Posterior cingulate gyrus (tissue), 11 donors: ENCODE data around the gene ARIH1.
A peak's percentile ranks its signal among the peaks of the same experiment; 100 is the strongest.
"Not testable (repeated sequence)": the region's sequence is repeated elsewhere in the genome, so short reads cannot be mapped to it uniquely, and the experiment has no call there.

ENCODE experiments used
- DNase-seq, 10 donors: peaks; one replicate each; pipeline versions ENCODE4 v3.0.0 to v3.0.0-alpha.2; 2020 to 2021; ENCODE audit warnings: mixed read lengths in 3 of 10
- intact Hi-C: fragments of 100-400 bp; cut with DNase I; formaldehyde crosslinking; loops from one replicate; pipeline ENCODE4 v1.15.1; 2023

The ARIH1 gene, protein sequence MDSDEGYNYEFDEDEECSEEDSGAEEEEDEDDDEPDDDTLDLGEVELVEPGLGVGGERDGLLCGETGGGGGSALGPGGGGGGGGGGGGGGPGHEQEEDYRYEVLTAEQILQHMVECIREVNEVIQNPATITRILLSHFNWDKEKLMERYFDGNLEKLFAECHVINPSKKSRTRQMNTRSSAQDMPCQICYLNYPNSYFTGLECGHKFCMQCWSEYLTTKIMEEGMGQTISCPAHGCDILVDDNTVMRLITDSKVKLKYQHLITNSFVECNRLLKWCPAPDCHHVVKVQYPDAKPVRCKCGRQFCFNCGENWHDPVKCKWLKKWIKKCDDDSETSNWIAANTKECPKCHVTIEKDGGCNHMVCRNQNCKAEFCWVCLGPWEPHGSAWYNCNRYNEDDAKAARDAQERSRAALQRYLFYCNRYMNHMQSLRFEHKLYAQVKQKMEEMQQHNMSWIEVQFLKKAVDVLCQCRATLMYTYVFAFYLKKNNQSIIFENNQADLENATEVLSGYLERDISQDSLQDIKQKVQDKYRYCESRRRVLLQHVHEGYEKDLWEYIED

DNA sequence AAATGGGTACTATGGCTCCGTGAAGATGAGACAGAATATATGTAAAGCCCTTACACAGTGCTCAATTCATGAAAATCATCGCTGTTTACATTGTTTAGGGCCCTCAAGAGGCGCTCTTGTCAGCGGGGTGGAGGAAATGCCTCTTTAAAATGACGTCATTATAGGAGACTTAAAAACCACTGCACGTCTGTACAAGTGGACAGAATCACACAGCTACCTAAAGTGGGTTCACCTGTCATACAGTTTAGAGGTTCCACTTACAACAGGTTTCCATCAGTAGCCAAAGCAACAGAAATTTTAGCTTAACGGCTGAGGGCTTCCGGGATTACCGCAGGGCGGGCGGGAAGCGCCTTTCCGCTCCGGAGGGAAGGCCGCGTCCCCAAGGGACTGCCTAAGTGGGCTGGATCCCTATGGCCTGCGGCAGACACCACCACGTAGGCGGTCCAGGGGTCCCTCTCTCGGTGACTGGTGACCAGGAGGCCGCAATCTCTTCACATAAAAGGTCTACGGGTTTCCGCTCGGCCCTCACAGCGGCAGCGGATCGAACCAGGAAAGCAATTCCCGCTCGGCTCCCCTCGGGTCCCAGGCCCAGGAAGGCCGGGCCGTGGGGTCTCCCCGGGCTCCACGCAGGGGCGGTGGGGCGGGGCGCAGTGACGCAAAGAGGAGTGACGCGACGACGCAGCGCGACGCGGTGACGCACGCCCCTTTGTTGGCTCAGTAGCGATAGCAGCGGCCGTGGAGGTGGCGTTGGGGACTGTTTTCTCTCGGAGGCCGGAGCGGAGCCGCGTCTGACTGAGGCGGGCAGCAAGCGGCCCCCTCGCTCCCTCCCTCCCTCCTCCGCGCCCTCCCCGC lies at the start of gene ARIH1:
ARIH1 (plus strand) TSS at position 717 of the 852 bp plus-strand sequence. CDS start 310 bp downstream, outside the sequence.
- intact Hi-C loops: loop anchor here (2.0 to 10.0 kb wide), 2 partner anchors 99 to 111 kb away; no protein-coding TSS in a partner anchor
- peak; percentile 97 to 100 (median 98) for DNase-seq

DNA sequence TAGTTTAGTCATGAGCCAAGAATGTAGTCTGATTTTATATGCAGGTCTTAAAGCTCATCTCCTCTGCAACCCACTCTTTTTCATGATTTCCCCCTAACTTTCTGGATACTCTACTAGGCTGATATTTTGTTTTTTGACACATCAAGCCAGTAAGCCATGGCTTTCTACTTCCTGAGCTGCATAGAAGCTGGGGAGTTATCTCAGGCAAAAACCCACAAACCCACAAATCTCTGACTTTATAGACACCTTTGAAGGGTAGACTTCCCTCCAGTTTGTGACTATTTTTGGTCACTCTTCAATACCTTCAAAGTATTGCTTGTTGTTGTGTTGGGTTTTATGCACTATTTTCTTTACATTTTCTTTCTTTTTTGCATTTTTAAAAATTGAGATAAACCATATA lies 47.4 kb upstream of the ARIH1 start:
- no peak for DNase-seq

DNA sequence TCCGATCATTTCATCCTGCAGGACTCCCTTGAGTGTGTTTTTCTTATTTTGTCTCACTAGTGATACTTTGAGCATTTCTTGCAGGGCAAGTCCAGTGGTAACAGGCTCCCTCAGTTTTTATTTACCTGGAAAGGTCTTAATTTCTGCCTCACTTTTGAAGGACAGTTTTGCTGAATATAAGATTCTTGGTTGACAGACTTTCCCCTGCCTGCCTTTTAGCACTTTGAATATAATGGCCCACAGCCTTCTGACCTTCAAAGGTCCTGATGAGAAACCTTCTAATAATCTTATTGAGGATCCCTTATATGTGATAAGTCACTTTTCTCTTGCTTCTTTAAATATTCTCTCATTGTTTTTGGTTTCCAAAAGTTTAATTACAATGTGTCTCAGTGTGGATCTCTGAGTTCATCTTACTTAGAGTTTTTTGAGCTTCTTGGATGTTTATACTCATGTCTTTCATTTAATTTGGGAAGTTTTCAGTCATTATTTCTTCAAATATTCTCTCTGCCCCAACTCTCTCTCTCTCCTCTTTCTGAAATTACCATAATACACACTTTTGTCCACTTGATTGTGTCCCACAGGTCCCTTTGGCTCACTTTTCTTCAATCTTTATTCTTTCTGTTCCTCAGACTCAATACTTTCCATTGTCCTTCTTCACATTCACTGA lies 36.3 kb upstream of the ARIH1 start:
- intact Hi-C loops: no loop called here
- DNase-seq: no peak

More for the DNA sequence above, 47.4 kb upstream of the ARIH1 start:
- intact Hi-C loops: no loop called here

DNA sequence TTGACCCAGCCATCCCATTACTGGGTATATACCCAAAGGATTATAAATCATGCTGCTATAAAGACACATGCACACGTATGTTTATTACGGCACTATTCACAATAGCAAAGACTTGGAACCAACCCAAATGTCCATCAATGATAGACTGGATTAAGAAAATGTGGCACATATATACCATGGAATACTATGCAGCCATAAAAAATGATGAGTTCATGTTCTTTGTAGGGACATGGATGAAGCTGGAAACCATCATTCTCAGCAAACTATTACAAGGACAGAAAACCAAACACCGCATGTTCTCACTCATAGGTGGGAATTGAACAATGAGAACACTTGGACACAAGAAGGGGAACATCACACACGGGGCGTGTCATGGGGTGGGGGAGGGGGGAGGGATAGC lies 31.3 kb upstream of the ARIH1 start:
- DNase-seq, intact Hi-C loops: not testable (repeated sequence)

DNA sequence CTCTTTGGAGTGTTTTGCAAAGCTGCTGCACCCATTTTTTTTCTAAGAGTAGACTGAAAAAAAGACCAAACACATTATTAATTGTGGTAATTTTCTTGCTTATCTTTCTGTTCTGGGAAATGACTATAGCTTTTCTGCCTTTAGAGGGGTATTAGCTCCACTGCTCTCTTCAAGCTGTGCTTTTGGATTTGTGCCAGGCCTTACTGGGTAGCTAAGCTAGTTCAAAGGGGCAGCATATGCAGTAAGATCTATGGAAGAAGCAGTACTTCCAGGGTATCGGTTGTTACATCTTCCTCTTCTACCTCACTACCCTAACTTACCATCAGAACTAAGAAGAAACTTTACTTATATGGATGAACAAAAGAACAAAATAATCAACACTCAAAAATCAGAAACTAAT lies 28.7 kb upstream of the ARIH1 start:
- intact Hi-C loops: no loop called here
- DNase-seq: no peak

DNA sequence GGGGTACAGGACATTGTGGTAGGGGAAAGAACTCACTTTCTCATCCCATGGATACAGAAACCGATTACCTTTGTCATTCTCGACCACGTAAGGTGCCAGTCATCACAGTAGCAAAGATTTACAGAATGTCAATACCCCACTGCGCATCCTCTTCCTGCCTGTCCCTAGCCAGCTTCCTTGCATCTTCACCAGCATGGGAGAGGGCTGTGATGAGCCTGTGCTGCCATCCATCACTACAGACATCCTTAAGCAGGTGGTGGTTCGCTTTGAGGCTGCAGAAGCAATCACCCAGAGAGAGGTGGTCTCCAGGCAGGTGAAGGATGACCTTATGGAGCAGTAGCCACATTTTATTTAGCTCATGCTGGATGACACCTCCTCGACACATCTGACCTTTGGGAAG lies 23.3 kb upstream of the ARIH1 start:
- no peak for DNase-seq
- intact Hi-C loops: no loop called here

DNA sequence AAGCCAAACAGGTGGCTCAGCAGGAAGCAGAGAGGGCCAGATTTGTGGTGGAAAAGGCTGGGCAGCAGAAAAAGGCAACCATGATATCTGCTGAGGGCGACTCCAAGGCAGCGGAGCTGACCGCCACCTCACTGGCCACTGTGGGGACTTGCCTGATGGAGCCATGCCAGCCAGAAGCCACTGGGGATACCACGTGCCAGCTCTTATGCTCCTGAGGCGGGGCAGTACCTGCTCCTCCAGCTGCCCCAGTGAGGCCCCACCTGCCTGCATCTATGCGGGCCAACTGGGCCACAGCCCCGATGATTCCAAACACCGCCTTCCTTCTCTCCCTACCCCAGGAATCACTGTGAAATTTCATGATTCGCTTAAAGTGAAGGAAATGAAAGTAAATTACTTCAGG lies 22.9 kb upstream of the ARIH1 start:
- peak in 1 of 10 donors; percentile 62 for DNase-seq
- intact Hi-C loops: no loop called here

DNA sequence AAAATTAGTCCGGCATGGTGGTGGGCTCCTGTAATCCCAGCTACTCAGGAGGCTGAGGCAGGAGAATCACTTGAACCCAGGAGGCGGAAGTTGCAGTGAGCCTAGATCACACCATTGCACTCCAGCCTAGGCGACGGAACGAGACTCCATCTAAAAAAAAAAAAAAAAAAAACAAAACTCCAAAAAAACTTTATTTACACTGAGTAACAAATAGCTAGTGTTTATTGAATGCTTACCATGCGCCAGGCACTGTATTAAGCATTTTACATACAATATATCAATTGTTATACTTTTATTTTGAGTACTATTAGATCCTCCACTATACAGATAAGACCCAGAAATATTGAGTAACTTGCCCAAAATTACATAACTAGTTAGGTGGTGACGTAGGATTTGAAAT lies 17.4 kb upstream of the ARIH1 start:
- no peak for DNase-seq
- intact Hi-C loops: no loop called here

DNA sequence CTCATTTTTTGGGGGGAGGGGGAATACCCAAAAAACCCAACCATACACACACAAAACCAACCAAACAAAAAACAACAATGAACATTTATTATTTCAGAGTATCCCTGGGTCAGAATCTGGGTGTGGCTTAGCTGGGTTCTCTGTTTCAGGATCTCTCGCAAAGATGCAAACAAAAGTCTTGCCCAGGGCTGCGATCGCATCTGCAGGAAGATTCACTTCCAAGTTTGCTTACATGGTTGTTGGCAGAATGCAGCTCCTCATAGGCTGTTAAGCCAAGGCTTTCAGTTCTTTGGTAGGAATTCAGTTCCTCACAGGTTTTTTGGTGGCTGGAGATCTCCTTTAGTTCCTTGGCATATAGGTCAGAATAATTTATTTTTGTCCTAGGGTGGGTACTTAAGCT lies 13.7 kb upstream of the ARIH1 start:
- DNase-seq: no peak
- intact Hi-C loops: no loop called here

DNA sequence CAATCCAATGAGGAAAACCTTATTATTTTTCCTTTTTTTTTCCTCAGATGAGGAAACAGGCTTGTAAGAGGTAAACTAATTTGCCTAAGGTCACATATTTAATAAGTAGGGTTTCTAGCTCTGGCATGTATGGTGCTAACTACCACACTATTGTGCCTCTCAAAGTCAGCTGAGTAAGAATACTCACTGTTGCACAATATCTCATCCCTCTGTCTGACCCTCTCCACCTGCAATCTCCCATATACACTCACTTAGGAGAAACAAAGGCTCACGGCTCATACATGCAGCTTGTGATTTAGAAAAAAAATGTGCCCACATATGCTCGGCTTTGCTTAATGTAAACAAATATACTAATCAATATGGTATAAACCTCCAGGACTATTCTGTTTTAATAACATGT lies 10.4 kb upstream of the ARIH1 start:
- DNase-seq: no peak
- intact Hi-C loops: no loop called here

DNA sequence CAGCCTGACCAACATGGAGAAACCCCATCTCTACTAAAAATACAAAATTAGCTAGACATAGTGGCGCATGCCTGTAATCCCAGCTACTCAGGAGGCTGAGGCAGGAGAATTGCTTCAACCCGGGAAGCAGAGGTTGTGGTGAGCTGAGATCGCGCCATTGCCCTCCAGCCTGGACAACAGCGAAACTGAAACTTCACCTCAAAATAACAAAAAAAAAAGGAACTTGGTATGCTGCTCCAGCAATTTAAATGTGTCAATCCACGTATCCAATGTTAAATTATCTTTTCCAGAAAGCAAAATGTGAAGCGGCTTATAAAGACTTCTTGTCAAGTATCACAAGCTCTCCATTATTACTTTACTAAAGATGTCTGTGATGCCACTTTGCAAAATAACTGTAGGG lies 9.9 kb upstream of the ARIH1 start:
- DNase-seq: no peak
- intact Hi-C loops: no loop called here

DNA sequence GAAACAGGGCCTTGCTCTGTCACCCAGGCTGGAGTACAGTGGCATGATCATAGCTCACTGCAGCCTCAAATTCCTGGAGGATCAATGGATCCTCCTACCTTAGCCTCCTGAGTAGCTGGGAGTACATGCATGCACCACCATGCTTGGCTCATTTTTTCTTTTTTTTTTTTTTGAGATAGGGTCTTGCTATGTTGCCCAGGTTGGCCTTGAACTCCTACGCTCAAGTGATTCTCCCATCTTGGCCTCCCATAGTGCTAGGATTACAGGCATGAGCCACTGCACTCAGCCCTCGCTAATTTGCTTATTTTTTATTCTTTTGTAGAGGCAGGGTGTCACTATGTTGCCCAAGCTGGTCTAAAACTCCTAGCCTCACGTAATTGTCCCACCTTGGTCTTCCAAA lies 6.0 kb upstream of the ARIH1 start:
- DNase-seq: no peak
- intact Hi-C loops: no loop called here

DNA sequence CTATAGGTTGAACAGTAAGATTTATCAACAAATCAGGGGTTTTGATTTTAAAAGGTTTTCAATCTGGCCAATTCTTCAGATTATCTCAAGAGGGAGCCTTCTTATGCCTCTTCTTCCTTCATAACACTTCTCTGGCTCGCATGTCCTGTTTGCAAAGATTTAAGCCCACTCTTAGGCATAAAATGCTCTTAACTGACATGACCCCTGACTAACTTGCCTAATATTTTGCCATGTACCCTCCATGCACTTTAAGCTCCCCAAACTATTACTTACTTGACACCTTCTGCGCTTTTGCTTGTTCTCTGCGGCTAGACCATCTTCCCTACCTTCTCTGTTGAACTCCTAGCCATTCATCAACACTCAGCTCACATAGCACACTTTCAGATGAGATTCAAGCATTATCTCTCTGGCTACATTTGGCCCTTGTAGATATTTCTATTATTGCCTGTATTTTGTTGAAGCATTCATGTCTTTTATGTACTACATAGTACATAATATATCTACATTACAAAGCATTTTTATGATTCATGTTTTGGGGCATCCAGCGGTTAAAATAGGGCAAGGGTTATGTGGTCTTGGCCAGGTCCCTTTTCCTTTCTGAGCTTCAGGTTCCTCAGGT lies 1.0 kb upstream of the ARIH1 start:
- intact Hi-C loops: loop anchor here (2.0 to 10.0 kb wide), 2 partner anchors 98 to 112 kb away; no protein-coding TSS in a partner anchor
- no peak for DNase-seq

DNA sequence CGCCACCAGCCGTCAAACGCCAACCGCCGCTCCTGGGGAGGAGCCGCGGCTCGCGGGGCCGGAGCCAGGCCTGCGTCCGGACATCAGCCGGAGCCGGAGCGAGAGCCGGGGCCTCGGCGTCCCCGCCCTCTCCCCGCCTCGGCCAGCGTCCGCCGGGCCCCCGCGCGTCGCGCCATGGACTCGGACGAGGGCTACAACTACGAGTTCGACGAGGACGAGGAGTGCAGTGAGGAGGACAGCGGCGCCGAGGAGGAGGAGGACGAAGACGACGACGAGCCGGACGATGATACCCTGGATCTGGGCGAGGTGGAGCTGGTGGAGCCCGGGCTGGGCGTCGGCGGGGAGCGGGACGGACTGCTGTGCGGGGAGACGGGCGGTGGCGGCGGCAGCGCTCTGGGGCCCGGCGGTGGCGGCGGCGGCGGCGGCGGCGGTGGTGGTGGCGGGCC lies 359 bp downstream of the ARIH1 start:
- DNase-seq: peak in 1 of 10 donors; percentile 73
- intact Hi-C loops: loop anchor here (10.0 kb wide), 1 partner anchor 110 kb away; no protein-coding TSS in a partner anchor

DNA sequence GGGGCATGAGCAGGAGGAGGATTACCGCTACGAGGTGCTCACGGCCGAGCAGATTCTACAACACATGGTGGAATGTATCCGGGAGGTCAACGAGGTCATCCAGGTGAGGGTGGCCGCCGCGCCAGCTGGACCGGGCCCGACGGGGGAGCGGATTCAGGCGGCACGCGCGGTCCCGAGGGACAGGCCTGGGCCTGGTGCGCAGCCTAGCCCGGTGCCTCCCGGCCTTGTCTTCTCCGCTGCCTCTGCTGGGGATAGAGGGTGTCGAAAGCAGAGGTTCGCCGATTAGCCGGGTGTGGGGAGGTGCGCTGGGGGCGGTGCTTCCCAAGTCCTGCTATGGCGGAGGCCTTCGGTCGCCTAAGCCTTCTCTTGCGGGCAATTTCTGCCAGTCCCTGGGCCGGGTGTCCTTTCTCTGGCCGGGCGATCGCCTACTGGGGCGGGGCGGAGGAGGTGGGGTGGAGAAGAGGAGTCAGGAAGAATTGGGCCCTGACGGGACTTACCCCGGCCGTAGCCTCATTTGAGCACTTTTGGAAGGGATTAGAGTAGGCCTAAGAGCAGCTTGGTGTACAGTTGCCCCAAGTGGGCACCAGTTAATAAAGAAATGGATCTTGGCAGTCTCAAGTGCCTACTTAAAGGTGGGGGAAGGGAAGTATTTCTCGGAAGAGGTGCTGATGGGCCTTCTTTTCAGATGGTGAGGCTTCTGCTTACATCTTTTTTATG lies 940 bp downstream of the ARIH1 start:
- intact Hi-C loops: loop anchor here (10.0 kb wide), 1 partner anchor 110 kb away; no protein-coding TSS in a partner anchor

DNA sequence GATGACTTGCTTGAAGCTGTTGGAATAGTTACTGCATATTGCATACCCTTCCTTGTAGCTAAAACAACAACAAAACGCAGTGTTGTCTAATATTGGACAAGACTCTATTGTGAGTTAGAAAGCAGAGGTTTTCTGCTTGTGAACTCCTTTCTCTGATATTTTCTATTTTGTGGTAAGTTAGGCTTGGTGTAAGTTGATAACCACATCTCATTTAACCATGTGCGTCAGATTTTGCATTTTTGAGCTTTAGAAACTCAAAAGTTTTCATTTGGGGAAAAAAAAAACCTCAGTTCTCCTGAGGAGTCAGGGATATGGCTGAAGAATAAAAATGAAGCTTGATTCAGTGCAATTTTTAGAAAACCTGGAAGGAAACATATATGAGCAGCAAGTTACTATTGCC lies 1.5 kb downstream of the ARIH1 start:
- DNase-seq: no peak
- intact Hi-C loops: loop anchor here (10.0 kb wide), 1 partner anchor 109 kb away; no protein-coding TSS in a partner anchor

More for the DNA sequence above, 940 bp downstream of the ARIH1 start:
- peak; percentile 37 to 94 (median 61) for DNase-seq

DNA sequence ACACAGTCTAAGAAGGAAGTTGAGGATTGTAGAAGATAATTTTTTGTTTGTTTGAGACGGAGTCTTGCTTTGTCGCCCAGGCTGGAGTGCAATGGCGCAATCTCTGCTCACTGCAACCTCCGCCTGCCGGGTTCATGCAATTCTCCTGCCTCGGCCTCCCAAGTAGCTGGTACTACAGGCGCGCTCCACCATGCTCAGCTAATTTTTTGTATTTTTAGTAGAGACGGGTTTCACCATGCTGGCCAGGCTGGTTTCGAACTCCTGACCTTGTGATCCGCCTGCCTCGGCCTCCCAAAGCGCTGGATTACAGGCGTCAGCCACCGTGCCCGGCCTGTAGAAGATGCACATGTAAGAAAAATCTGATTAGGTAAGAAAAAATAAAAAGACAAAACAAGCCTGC lies 2.2 kb downstream of the ARIH1 start:
- intact Hi-C loops: loop anchor here (10.0 kb wide), 1 partner anchor 108 kb away; no protein-coding TSS in a partner anchor
- peak in 1 of 10 donors; percentile 75 for DNase-seq

DNA sequence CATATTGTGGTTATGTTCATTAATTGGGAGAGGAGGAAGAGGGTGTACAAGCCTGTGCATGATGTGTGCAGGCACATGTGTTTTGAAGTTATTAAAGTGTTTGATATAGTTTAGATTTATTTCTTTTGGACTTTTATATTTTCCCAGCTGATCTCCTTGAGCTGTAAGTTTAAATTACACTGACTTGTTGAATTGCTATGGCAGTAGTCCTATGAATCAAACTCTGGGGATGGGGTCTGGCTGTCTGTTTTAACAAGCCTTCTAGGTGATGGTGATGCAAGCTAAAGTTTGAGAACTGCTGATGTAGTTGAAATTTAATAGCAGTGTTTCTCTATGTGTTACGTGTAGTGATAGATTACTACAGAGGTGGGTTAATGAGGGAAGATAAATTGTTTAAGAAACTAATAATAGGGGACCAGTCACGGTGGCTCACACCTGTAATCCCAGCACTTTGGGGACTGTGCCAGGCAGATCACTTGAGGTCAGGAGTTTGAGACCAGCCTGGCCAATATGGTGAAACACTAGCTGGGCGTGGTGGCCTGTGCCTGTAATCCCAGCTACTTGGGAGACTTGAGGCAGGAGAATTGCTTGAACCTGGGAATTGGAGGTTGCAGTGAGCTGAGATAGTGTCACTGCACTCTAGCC lies 7.0 kb downstream of the ARIH1 start:
- DNase-seq: no peak
- intact Hi-C loops: no loop called here

DNA sequence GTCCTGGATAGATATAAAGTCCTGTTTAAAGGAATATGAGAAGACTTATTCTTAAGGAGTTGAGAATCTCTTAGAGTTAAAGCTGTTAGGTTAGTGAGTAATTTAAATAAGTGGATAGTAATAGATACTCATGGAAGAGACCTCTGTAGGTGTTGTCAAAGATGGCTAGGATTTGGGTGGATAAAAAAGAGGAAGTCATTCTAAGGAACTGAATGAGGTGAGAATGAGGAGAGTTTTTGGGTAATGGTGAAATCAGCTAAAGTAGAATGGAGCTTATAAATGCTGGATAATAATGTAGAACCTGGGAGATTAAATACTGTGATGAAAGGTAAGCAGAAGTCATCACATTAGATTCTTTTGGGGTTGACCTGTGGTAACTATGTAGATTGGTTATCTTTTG lies 8.1 kb downstream of the ARIH1 start:
- no peak for DNase-seq
- intact Hi-C loops: no loop called here
